Astrocyte (in vitro differentiated cells and primary cell): ENCODE measurements around the gene FAM170B. TPM values are rescaled to one million over a fixed set of nuclear protein-coding genes. Genes with fewer than 3 reads are reported as not detected.

Experiments used
- DNase-seq: peaks from one replicate; pipeline ENCODE4 v3.0.0-alpha.2; 2010; ENCODE audit warnings: low read depth
- FAIRE-seq: peaks from 2 replicates; lab custom pipeline; 2011; peaks lifted over from hg19 to GRCh38; lab: Jason Lieb, UNC
- H2AFZ ChIP-seq: 2 replicates; pipeline ENCODE4 v1.6.0; 2012; ENCODE audit warnings: low read depth, low read length, inconsistent platforms
- H3K27ac ChIP-seq: 2 replicates; pipeline ENCODE4 v1.5.1; 2011; ENCODE audit warnings: low read depth, low read length, inconsistent platforms
- H3K27me3 ChIP-seq: 2 replicates; pipeline ENCODE4 v1.6.0; 2011; ENCODE audit warnings: low read length, inconsistent platforms; ENCODE audit not compliant: insufficient read depth
- H3K36me3 ChIP-seq: 2 replicates; pipeline ENCODE4 v1.5.1; 2011; ENCODE audit warnings: low read length, inconsistent platforms; ENCODE audit not compliant: insufficient read depth
- H3K4me1 ChIP-seq: 2 replicates; pipeline ENCODE4 v1.5.1; 2011; ENCODE audit warnings: low read length, inconsistent platforms; ENCODE audit not compliant: insufficient read depth
- H3K4me2 ChIP-seq: 2 replicates; pipeline ENCODE4 v1.6.0; 2012; ENCODE audit warnings: low read length, inconsistent platforms
- H3K4me3 ChIP-seq: 2 replicates; pipeline ENCODE4 v1.5.1; 2011; ENCODE audit warnings: low read depth, mild to moderate bottlenecking, low read length, inconsistent platforms; ENCODE audit not compliant: insufficient read depth
- H3K79me2 ChIP-seq: 2 replicates; pipeline ENCODE4 v1.6.0; 2012; ENCODE audit warnings: mild to moderate bottlenecking, low read length, inconsistent platforms; ENCODE audit not compliant: insufficient read depth
- H3K9ac ChIP-seq: 2 replicates; pipeline ENCODE4 v1.6.0; 2012; ENCODE audit warnings: mild to moderate bottlenecking, low read length, inconsistent platforms
- H3K9me3 ChIP-seq: 2 replicates; pipeline ENCODE4 v1.5.1; 2012; ENCODE audit warnings: low read depth, mild to moderate bottlenecking, low read length, inconsistent platforms; ENCODE audit not compliant: insufficient read depth
- H4K20me1 ChIP-seq: 2 replicates; pipeline ENCODE4 v1.6.0; 2012; ENCODE audit warnings: low read length, inconsistent platforms; ENCODE audit not compliant: insufficient read depth
- H3K27ac Mint-ChIP-seq: one replicate; pipeline ENCODE4 v1.8.0; 2021; ENCODE audit warnings: mild to moderate bottlenecking, mixed read lengths; ENCODE audit not compliant: unreplicated experiment
- H3K27me3 Mint-ChIP-seq: one replicate; pipeline ENCODE4 v1.8.0; 2021; ENCODE audit warnings: low read depth, mixed read lengths; ENCODE audit not compliant: unreplicated experiment
- H3K36me3 Mint-ChIP-seq: one replicate; pipeline ENCODE4 v1.8.0; 2021; ENCODE audit warnings: low read depth, mixed read lengths; ENCODE audit not compliant: unreplicated experiment
- H3K4me1 Mint-ChIP-seq: one replicate; pipeline ENCODE4 v1.8.0; 2021; ENCODE audit warnings: low read depth, mixed read lengths; ENCODE audit not compliant: unreplicated experiment
- H3K4me3 Mint-ChIP-seq: one replicate; pipeline ENCODE4 v1.8.0; 2021; ENCODE audit warnings: mild to moderate bottlenecking, moderate library complexity, mixed read lengths; ENCODE audit not compliant: unreplicated experiment
- H3K9me3 Mint-ChIP-seq: one replicate; pipeline ENCODE4 v1.8.0; 2021; ENCODE audit warnings: mild to moderate bottlenecking, mixed read lengths; ENCODE audit not compliant: unreplicated experiment
- EZH2 ChIP-seq: IDR thresholded peaks from 2 replicates; pipeline ENCODE4 v1.6.1; 2012; ENCODE audit warnings: mild to moderate bottlenecking, low read length, inconsistent platforms; ENCODE audit not compliant: insufficient read depth
- total RNA-seq: library from RNA; stranded (reverse); gene quantifications from 2 replicates; pipeline ENCODE4 v1.2.1, GENCODE V29; 2021
- TF ChIP-seq, protein P1 (sequence below): IDR thresholded peaks from 2 replicates; pipeline ENCODE4 v1.5.1; 2011; ENCODE audit warnings: low read depth, mild to moderate bottlenecking, inconsistent platforms, low read length, moderate library complexity; ENCODE audit not compliant: insufficient read depth

The FAM170B gene
- total RNA-seq, 1 donor from 2014 or later, result not detected

GRCh38 chr10:49151481-49151880, 17.7 kb upstream of the FAM170B start:
- Histone ChIP-seq H3K27me3 (peaks cover 6% of the 10 kb centered on the region), H3K4me1 (no peaks in the 10 kb centered on the region), H3K27ac (no peak overlapping the region), H2AFZ (no peak overlapping the region), H4K20me1 (no peaks in the 10 kb centered on the region), H3K9me3 (no peaks in the 10 kb centered on the region), H3K4me2 (no peak overlapping the region), H3K9ac (no peak overlapping the region), H3K4me3 (no peak overlapping the region), H3K36me3 (no peaks in the 10 kb centered on the region), H3K79me2 (no peaks in the 10 kb centered on the region)
- DNase-seq, result no peak
- no peak overlapping the region for H3K27ac Mint-ChIP-seq
- TF ChIP-seq, protein P1, sequence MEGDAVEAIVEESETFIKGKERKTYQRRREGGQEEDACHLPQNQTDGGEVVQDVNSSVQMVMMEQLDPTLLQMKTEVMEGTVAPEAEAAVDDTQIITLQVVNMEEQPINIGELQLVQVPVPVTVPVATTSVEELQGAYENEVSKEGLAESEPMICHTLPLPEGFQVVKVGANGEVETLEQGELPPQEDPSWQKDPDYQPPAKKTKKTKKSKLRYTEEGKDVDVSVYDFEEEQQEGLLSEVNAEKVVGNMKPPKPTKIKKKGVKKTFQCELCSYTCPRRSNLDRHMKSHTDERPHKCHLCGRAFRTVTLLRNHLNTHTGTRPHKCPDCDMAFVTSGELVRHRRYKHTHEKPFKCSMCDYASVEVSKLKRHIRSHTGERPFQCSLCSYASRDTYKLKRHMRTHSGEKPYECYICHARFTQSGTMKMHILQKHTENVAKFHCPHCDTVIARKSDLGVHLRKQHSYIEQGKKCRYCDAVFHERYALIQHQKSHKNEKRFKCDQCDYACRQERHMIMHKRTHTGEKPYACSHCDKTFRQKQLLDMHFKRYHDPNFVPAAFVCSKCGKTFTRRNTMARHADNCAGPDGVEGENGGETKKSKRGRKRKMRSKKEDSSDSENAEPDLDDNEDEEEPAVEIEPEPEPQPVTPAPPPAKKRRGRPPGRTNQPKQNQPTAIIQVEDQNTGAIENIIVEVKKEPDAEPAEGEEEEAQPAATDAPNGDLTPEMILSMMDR, result no peak
- H3K9me3 Mint-ChIP-seq, result peaks cover 6% of the 10 kb centered on the region
- H3K4me3 Mint-ChIP-seq, result no peak overlapping the region
- H3K36me3 Mint-ChIP-seq, result no peaks in the 10 kb centered on the region
- peaks cover 15% of the 10 kb centered on the region for H3K4me1 Mint-ChIP-seq
- H3K27me3 Mint-ChIP-seq, result peaks cover 15% of the 10 kb centered on the region
- FAIRE-seq, result no peak

DNA sequence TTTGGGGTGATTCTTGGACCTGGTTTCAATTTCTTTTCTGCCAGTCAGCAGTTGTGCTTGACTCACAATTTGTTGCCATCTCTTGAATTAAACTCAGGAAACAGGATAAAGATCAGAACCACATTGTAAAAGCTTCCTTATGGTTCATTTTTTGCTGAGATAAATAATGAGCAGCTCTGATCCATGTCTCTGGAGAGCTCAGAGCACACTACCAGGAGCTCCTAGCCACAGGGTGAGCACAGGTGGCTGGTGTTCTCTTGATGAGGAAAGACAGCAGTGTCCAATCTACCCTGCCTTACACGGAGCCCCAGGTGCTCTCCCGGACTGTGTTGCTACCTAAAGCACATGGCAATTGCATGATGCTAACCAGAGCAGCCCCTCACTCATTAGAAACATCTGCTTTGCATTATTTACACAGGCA, 17.2 kb upstream of the FAM170B start:
- no peak for FAIRE-seq
- H3K27me3 ChIP-seq, result peaks cover 6% of the 10 kb centered on the region

GRCh38 chr10:49150426-49150825, 16.6 kb upstream of the FAM170B start:
- no peak overlapping the region for H3K27ac ChIP-seq
- H3K27me3 Mint-ChIP-seq, result peaks cover 21% of the 10 kb centered on the region

More for the DNA sequence above, 17.2 kb upstream of the FAM170B start:
- no peak for TF ChIP-seq EZH2
- TF ChIP-seq, protein P1, result no peak
- no peak overlapping the region for H3K27ac Mint-ChIP-seq
- Histone ChIP-seq H3K27ac (no peak overlapping the region), H3K36me3 (no peaks in the 10 kb centered on the region), H3K9me3 (no peaks in the 10 kb centered on the region), H2AFZ (no peak overlapping the region), H3K4me1 (no peaks in the 10 kb centered on the region), H3K4me3 (no peak overlapping the region), H3K79me2 (no peaks in the 10 kb centered on the region), H3K4me2 (no peak overlapping the region), H4K20me1 (no peaks in the 10 kb centered on the region), H3K9ac (no peak overlapping the region)
- peaks cover 7% of the 10 kb centered on the region for H3K9me3 Mint-ChIP-seq
- no peak overlapping the region for H3K4me3 Mint-ChIP-seq
- DNase-seq, result no peak
- peaks cover 15% of the 10 kb centered on the region for H3K27me3 Mint-ChIP-seq
- peaks cover 15% of the 10 kb centered on the region for H3K4me1 Mint-ChIP-seq
- no peaks in the 10 kb centered on the region for H3K36me3 Mint-ChIP-seq

More at GRCh38 chr10:49150426-49150825, 16.6 kb upstream of the FAM170B start:
- peaks cover 15% of the 10 kb centered on the region for H3K4me1 Mint-ChIP-seq
- TF ChIP-seq EZH2, result no peak
- TF ChIP-seq, protein P1, result no peak
- no peak for DNase-seq
- Histone ChIP-seq H2AFZ (no peak overlapping the region), H3K4me3 (no peak overlapping the region), H3K36me3 (no peaks in the 10 kb centered on the region), H3K9ac (no peak overlapping the region), H3K4me1 (no peaks in the 10 kb centered on the region), H3K4me2 (no peak overlapping the region), H4K20me1 (no peaks in the 10 kb centered on the region), H3K27me3 (peaks cover 6% of the 10 kb centered on the region), H3K9me3 (peaks cover 2% of the 10 kb centered on the region), H3K79me2 (no peaks in the 10 kb centered on the region)
- no peak overlapping the region for H3K4me3 Mint-ChIP-seq
- H3K36me3 Mint-ChIP-seq, result no peaks in the 10 kb centered on the region
- no peak overlapping the region for H3K27ac Mint-ChIP-seq
- FAIRE-seq, result no peak
- H3K9me3 Mint-ChIP-seq, result peaks cover 7% of the 10 kb centered on the region
